ENCODE data around the gene DPP4.

The DPP4 gene

DNA sequence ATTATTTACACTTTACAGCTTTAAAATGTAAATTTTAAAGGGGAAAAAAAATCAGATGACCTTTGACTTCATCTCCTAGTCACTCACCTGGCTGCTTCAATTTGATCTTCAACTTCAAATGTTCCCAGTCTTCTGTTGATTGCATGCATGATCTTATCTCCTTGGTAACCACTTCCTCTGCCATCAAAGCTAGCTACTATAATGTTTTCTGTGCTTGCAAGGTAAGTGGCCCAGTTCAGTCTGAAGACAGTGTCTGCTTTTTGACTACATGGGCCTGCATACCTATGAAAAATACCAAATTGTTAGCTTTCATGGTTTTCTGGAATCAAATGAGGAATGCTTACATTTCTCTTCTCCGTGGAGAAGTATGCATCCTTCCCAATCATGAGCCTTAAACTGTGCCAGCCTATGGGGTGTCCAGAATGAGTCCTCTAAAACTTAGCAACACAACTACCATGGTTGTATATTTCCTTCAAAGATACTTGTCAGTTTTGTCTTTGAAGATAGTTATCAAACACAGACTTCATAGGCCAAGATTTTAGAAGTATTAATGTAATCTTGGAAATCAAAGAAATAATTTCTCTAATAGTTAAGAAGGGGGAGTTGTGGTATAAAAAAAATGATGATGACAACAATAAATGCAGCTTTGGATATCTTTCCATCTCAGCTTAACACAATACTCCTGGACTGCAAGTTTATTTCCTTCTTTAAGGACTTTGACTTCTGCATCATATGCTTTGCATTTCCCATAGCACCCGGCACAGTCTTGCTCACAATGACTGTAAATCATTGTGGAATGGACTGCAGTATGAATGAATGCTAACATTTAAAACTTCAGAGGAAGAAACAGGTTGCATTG, 62.1 kb downstream of the DPP4 start:
- H3K36me3 Mint-ChIP-seq = peaks cover 86% of the 10 kb centered on the region
- peak; percentile 47 for DNase-seq
- H3K27me3 Mint-ChIP-seq = no peaks in the 10 kb centered on the region
- CTCF ChIA-PET = interaction anchor here (0.6 to 4.8 kb wide), 6 partner anchors 14 to 113 kb away, joined by 3 to 28 read pairs (median 6); no protein-coding TSS in a partner anchor
- peaks cover 78% of the 10 kb centered on the region for H3K4me1 Mint-ChIP-seq
- H3K27ac Mint-ChIP-seq = peak overlapping the region; percentile 97
- peak overlapping the region; percentile 60 for H3K4me3 Mint-ChIP-seq
- no peaks in the 10 kb centered on the region for H3K9me3 Mint-ChIP-seq

- H3K4me1 Mint-ChIP-seq = peaks cover 65% of the 10 kb centered on the region
- no peak for DNase-seq
- CTCF ChIA-PET = interaction anchor here (3.2 to 4.8 kb wide), 2 partner anchors 11 to 15 kb away, joined by 11 to 28 read pairs; no protein-coding TSS in a partner anchor
- H3K4me3 Mint-ChIP-seq = no peak overlapping the region
- no peak overlapping the region for H3K27ac Mint-ChIP-seq
- no peaks in the 10 kb centered on the region for H3K9me3 Mint-ChIP-seq
- H3K36me3 Mint-ChIP-seq = peaks cover 75% of the 10 kb centered on the region
- H3K27me3 Mint-ChIP-seq = no peaks in the 10 kb centered on the region
Measured at GRCh38 chr2:162009543-162009942, 64.5 kb downstream of the DPP4 start.

DNA sequence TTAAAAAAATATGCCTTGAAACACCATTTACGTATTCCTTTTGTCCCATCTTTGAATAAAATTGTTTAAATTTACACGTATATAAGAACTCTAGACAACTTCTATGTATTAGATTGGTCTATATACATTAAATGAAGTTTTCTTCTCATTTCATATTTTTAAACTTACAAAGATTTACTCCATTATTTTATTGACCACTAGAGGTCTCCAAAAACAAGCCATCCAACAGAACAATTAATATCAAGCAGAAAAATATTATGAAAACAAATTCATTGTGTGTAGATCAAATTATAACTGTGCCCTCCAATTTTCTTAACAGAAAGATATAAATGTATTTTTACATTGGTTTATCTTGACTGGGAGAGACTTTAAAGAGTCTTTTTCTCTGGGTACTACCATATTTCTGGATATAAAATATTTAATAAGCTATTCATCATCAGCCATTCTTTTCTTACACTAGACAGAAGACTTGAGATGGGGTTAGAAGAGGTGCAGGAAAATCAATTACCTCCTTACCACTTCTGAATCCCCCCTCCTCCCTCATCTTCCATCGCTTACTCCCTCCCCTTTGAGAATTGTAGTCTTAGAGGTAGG, 66.5 kb downstream of the DPP4 start:
- peaks cover 78% of the 10 kb centered on the region for H3K36me3 Mint-ChIP-seq
- no peak overlapping the region for H3K4me3 Mint-ChIP-seq
- peak overlapping the region; percentile 5 for H3K27ac Mint-ChIP-seq
- no peaks in the 10 kb centered on the region for H3K9me3 Mint-ChIP-seq
- no peak for DNase-seq
- H3K4me1 Mint-ChIP-seq = peaks cover 62% of the 10 kb centered on the region
- H3K27me3 Mint-ChIP-seq = no peaks in the 10 kb centered on the region
- CTCF ChIA-PET = interaction anchor here (0.7 to 1.3 kb wide), 8 partner anchors 8 to 66 kb away, joined by 3 to 7 read pairs (median 3); no protein-coding TSS in a partner anchor

- no peaks in the 10 kb centered on the region for H3K27me3 Mint-ChIP-seq
- H3K4me1 Mint-ChIP-seq = peaks cover 56% of the 10 kb centered on the region
- H3K9me3 Mint-ChIP-seq = no peaks in the 10 kb centered on the region
- peaks cover 78% of the 10 kb centered on the region for H3K36me3 Mint-ChIP-seq
- H3K4me3 Mint-ChIP-seq = no peak overlapping the region
- CTCF ChIA-PET = no interaction called here
- no peak for DNase-seq
- no peak overlapping the region for H3K27ac Mint-ChIP-seq
Measured at GRCh38 chr2:162006337-162006736, 67.7 kb downstream of the DPP4 start.

GRCh38 chr2:162004031-162004430, 70.0 kb downstream of the DPP4 start:
- CTCF ChIA-PET = interaction anchor here (0.8 to 1.3 kb wide), 3 partner anchors 11 to 67 kb away, joined by 3 to 5 read pairs (median 4); no protein-coding TSS in a partner anchor
- Mint-ChIP-seq H3K4me1 (peaks cover 50% of the 10 kb centered on the region), H3K36me3 (peaks cover 80% of the 10 kb centered on the region), H3K9me3 (no peaks in the 10 kb centered on the region), H3K27me3 (no peaks in the 10 kb centered on the region), H3K27ac (no peak overlapping the region), H3K4me3 (no peak overlapping the region)
- DNase-seq = no peak

- no peak for DNase-seq
- Mint-ChIP-seq H3K4me3 (no peak overlapping the region), H3K4me1 (peaks cover 57% of the 10 kb centered on the region), H3K27ac (peak overlapping the region; percentile 35), H3K36me3 (peaks cover 80% of the 10 kb centered on the region), H3K27me3 (no peaks in the 10 kb centered on the region), H3K9me3 (no peaks in the 10 kb centered on the region)
- CTCF ChIA-PET = no interaction called here
Measured at GRCh38 chr2:162002623-162003235, 71.3 kb downstream of the DPP4 start.

GRCh38 chr2:162000431-162000830, 73.6 kb downstream of the DPP4 start:
- no peaks in the 10 kb centered on the region for H3K27me3 Mint-ChIP-seq
- H3K9me3 Mint-ChIP-seq = no peaks in the 10 kb centered on the region
- peaks cover 71% of the 10 kb centered on the region for H3K4me1 Mint-ChIP-seq
- DNase-seq = no peak
- H3K4me3 Mint-ChIP-seq = no peak overlapping the region
- H3K36me3 Mint-ChIP-seq = peaks cover 92% of the 10 kb centered on the region
- no peak overlapping the region for H3K27ac Mint-ChIP-seq
- CTCF ChIA-PET = no interaction called here

- CTCF ChIA-PET = interaction anchor here (0.9 to 2.3 kb wide), 2 partner anchors 8 to 12 kb away, joined by 4 to 11 read pairs; no protein-coding TSS in a partner anchor
- no peak for DNase-seq
- H3K27ac Mint-ChIP-seq = no peak overlapping the region
- H3K9me3 Mint-ChIP-seq = no peaks in the 10 kb centered on the region
- H3K27me3 Mint-ChIP-seq = no peaks in the 10 kb centered on the region
- peaks cover 80% of the 10 kb centered on the region for H3K4me1 Mint-ChIP-seq
- no peak overlapping the region for H3K4me3 Mint-ChIP-seq
- H3K36me3 Mint-ChIP-seq = peaks cover 95% of the 10 kb centered on the region
Measured at GRCh38 chr2:161999321-161999720, 74.7 kb downstream of the DPP4 start.

GRCh38 chr2:161998857-161999256, 75.2 kb downstream of the DPP4 start:
- CTCF ChIA-PET = interaction anchor here (0.9 to 2.3 kb wide), 3 partner anchors 9 to 12 kb away, joined by 4 to 11 read pairs (median 7); no protein-coding TSS in a partner anchor
- Mint-ChIP-seq H3K36me3 (peaks cover 95% of the 10 kb centered on the region), H3K4me3 (no peak overlapping the region), H3K4me1 (peaks cover 80% of the 10 kb centered on the region), H3K27ac (peak overlapping the region; percentile 20), H3K27me3 (no peaks in the 10 kb centered on the region), H3K9me3 (no peaks in the 10 kb centered on the region)
- no peak for DNase-seq

GRCh38 chr2:161997916-161998471, 76.0 kb downstream of the DPP4 start:
- peak overlapping the region; percentile 35 for H3K27ac Mint-ChIP-seq
- H3K9me3 Mint-ChIP-seq = no peaks in the 10 kb centered on the region
- no peak for DNase-seq
- H3K4me1 Mint-ChIP-seq = peaks cover 82% of the 10 kb centered on the region
- CTCF ChIA-PET = interaction anchor here (1.3 to 2.3 kb wide), 3 partner anchors 9 to 51 kb away, joined by 4 to 11 read pairs (median 7); no protein-coding TSS in a partner anchor
- H3K36me3 Mint-ChIP-seq = peaks cover 92% of the 10 kb centered on the region
- H3K27me3 Mint-ChIP-seq = no peaks in the 10 kb centered on the region
- no peak overlapping the region for H3K4me3 Mint-ChIP-seq

DNA sequence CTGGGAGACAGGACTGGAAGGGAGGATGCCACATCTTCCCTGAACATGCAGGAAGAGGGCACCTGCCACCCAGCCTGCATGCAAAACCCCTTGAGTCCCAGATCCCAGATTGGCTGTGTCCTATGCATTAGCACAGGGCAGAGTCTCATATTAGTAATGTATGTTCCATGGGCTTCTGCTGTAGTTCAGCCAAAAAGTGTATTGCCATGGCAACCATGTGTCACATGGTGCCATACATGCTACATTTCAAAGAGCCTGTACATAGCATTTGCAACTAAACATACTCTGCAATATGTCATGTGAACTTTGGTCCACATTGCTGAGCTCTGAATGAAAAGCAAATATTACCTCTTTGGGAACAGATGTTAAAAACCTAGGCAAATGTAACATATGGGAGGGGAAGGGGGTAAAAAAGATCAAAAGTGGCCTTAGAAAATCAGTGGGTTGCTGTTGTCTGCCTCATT, 78.4 kb downstream of the DPP4 start:
- H3K4me1 Mint-ChIP-seq = peaks cover 89% of the 10 kb centered on the region
- H3K4me3 Mint-ChIP-seq = peak overlapping the region; percentile 69
- H3K36me3 Mint-ChIP-seq = peaks cover 81% of the 10 kb centered on the region
- DNase-seq = peak; percentile 42
- H3K27me3 Mint-ChIP-seq = no peaks in the 10 kb centered on the region
- H3K27ac Mint-ChIP-seq = peak overlapping the region; percentile 91
- H3K9me3 Mint-ChIP-seq = no peaks in the 10 kb centered on the region
- CTCF ChIA-PET = interaction anchor here (1.0 to 5.5 kb wide), 4 partner anchors 16 to 65 kb away, joined by 3 to 33 read pairs (median 17); no protein-coding TSS in a partner anchor

- DNase-seq = no peak
- peaks cover 79% of the 10 kb centered on the region for H3K36me3 Mint-ChIP-seq
- no peaks in the 10 kb centered on the region for H3K9me3 Mint-ChIP-seq
- peak overlapping the region; percentile 91 for H3K27ac Mint-ChIP-seq
- no peaks in the 10 kb centered on the region for H3K27me3 Mint-ChIP-seq
- peak overlapping the region; percentile 69 for H3K4me3 Mint-ChIP-seq
- peaks cover 87% of the 10 kb centered on the region for H3K4me1 Mint-ChIP-seq
- CTCF ChIA-PET = interaction anchor here (0.9 to 5.5 kb wide), 5 partner anchors 13 to 63 kb away, joined by 3 to 33 read pairs (median 7); no protein-coding TSS in a partner anchor
Measured at GRCh38 chr2:161994761-161995520, 79.1 kb downstream of the DPP4 start.

- peak; percentile 78 for DNase-seq
Measured at GRCh38 chr2:161992531-161992930, 81.5 kb downstream of the DPP4 start.

More at GRCh38 chr2:161992531-161992930, 81.5 kb downstream of the DPP4 start:
- CTCF ChIA-PET = interaction anchor here (0.9 to 5.5 kb wide), 13 partner anchors 12 to 133 kb away, joined by 3 to 33 read pairs (median 3); no protein-coding TSS in a partner anchor
- H3K27ac Mint-ChIP-seq = peak overlapping the region; percentile 97
- no peaks in the 10 kb centered on the region for H3K9me3 Mint-ChIP-seq
- peak overlapping the region; percentile 77 for H3K4me3 Mint-ChIP-seq
- H3K27me3 Mint-ChIP-seq = no peaks in the 10 kb centered on the region
- peaks cover 73% of the 10 kb centered on the region for H3K36me3 Mint-ChIP-seq
- H3K4me1 Mint-ChIP-seq = peaks cover 76% of the 10 kb centered on the region
